Activated CD4-positive, alpha-beta T cell treated with anti-CD3 and anti-CD28 coated beads, Interleukin-2, Interleukin-4, amounts not matched to agents 100 ng/mL and 50 ng/mL, durations not matched to agents 16 hours and 8 hours (primary cell): ENCODE measurements around the gene RAB33B.
"Not testable (repeated sequence)": the region's sequence is repeated elsewhere in the genome, so short reads cannot be mapped to it uniquely, and the experiment has no call there.

Experiments used
- DNase-seq: peaks from one replicate; pipeline ENCODE4 v3.0.0-alpha.2; 2020; ENCODE audit warnings: low spot score

RAB33B gene

DNA sequence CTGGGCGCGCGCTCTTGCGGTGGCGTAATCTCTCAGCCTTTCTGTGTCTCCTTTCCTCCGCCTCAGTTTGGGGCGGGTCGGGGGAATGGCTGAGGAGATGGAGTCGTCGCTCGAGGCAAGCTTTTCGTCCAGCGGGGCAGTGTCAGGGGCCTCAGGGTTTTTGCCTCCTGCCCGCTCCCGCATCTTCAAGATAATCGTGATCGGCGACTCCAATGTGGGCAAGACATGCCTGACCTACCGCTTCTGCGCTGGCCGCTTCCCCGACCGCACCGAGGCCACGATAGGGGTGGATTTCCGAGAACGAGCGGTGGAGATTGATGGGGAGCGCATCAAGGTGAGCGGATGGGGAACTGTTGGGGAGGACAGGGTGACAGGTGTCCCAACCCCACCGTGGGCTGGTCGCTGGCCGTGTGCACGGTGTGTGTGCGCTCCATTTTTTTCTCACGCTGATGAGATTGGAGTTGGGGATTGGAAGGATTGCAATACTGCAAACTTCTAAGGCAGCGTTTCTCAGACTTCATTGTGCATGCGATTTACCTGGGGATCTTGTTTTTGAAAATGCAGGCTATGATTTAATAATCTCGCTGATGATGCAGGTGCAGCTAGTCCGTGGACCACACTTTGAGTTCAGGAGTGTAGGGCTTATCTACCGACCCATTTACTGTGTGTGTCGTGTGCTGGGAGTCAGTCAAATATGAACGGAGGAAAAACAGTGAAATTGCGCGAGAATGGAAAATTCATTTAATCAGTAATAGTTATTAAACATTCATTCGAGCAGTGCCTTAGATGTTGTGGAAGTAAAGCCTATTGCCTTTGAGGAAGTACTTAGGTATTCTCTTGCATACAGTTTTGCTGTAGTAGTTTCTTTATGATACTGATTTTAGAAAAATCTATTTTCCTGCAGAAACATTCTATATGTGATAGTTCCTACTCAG, at the start of gene RAB33B:
Gene RAB33B (plus strand): TSS at position 11 of the 935 bp plus-strand sequence. CDS start 75 bp downstream, at position 86.
- DNase-seq = no peak

DNA sequence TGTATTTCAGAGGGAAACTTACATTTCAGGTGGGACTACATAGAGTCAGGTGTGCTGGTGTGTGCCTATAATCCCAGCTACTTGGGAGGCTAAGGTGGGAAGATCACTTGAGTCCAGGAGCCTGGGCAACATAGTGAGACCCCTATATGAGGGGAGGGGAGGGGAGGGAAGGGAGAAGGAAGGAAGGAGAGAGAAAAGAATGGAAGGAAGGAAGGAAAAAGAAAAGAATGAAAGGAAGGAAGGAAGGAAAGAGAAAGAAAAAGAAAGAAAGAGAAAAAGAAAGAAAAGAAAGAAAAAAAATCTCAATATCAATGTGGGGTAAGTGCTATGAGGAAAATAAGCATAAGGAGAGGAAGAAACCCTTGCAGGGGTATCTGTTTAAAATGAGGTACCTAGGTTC, 43.6 kb upstream of the RAB33B start:
- DNase-seq = no peak

DNA sequence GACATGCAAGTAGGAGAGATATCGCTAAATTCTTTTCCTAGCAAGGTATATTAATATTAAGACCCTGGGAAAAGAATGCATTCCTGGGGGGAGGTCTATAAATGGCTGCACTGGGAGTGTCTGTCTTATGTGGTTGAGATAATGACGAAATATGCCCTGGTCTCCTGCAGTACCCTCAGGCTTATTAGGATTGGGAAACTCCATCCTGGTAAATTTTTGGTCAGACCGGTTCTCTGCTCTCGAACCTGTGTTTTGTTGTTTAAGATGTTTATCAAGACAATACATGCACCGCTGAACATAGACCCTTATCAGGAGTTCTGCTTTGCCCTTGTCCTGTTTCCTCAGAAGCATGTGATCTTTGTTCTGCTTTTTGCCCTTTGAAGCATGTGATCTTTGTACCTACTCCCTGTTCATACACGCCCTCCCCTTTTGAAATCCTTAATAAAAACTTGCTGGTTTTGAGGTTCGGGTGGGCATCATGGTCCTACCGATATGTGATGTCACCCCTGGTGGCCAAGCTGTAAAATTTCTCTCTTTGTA, 39.2 kb upstream of the RAB33B start:
- not testable (repeated sequence) for DNase-seq

DNA sequence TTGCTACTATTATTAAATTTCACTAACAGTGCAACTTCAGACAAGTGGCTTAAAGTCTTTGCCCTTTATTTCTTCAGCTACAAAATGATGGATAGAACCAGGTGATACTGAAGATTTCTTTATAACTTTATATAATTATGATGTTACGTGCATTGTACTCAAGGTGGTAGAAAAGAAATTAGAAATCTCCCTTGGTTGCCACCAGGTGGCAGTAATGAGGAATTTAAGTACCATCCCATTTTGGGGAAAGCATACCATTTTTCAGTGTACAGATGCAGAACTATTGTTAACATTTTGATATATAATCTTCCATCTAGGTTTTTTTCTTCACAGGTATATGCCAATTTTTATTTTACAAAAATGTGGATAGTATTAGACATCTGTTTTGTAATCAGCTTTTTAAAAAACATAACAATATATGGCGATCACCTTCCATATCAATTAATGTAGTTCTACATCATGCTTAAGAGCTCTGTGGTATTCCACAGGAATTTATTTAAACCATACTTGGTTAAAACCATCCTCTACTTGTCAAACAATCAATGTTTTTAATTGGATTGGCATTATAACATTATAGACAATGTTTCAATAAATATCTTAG, 37.7 kb upstream of the RAB33B start:
- peak; percentile 34 for DNase-seq

DNA sequence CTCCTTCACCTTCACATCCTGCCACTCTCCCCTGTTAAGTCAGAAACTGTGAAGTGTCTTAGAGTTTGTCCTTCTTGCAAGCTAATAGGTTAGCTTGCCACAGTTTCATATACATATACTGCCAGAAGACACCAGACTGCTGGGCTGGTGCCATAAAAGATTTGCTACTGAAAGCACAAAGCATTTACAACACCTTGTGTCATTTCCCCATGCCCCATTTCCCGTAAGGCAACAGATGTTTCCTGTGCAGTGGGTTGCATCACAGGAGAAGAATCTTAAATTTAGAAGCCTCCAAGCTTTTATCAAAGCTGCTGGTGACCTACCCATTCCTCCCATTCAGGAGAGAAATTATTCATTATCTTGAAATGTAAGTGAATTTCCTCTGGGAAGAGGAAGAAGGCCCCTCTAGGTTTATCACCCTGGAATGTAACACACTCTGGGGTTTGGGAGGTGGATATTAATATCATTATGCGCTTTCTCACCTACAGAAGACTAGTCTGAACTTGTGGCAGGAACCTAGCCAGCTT, 34.5 kb upstream of the RAB33B start:
- peak; percentile 22 for DNase-seq

DNA sequence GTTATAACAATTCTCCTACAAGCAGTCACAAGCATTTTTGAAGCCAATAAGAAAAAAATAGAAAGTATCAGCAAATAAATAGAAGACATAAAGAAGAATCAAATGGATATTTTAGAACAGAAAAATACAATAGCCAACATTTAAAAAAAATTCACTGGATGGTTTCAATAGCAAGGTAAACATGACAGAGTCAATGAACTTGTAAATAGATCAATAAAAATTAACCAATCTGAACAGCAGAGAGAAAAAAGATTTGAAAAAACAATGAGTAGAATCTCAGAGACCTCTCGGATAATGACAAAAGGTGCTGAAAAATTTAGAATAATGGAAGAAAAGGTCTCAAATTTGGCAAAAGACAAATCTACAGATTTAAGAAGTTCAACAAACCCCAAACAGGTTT, 33.3 kb upstream of the RAB33B start:
- no peak for DNase-seq

DNA sequence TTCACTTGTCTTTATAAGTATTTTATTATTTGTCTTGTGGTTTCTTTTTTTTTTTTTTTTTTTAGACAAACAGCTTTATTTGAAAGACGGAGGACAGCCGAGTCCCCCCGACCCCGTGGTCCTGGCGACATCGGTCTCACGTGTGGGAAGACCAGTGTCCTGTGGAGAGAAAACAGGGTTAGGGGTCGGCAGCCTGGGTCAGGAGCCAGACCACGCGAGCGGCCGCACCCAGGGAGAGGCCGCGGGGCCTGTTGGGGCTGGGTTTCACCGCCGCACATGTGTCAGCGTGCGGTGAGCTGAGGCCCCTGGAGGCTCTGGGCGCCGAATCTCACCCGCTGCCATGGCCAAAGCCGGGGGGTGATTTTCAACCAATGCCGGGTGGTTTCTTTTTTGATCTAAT, 17.8 kb upstream of the RAB33B start:
- DNase-seq = no peak

DNA sequence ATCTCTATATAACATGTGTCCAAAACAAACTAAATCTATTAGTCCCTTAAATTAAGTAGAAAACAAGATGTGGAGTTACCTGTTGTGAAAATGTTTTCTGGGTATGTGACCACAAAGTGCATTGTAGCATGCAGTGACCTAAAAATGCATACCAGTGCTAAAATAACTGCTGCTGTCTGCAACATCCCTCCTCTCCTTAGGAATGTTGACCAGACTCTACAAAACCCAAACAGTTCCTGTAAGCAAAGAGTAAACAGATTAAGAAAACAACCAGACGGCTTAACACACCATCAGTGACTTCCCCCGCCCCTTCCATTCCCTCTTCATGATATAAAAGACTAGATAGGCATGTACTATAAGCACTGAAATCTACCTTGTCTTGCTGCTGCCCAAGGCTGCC, 15.8 kb upstream of the RAB33B start:
- DNase-seq = no peak

DNA sequence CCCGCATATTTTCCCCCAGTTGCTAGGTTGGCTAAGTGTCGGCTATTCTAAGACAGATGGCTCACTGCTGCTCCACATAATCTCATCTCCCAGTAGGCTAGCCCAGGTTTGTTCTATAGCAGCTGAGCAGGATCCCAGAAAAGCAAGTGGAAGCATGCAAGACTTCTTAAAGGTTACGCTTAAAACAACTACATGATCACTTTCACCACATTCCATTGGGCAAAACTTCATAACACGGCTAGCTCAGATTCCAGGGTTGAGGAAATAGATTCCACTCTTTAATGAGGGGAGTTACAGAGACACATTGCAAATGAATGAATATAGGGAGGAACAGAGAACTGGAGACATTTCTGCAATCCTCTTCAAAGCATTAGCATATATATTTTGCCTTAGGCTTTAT, 12.9 kb upstream of the RAB33B start:
- no peak for DNase-seq

DNA sequence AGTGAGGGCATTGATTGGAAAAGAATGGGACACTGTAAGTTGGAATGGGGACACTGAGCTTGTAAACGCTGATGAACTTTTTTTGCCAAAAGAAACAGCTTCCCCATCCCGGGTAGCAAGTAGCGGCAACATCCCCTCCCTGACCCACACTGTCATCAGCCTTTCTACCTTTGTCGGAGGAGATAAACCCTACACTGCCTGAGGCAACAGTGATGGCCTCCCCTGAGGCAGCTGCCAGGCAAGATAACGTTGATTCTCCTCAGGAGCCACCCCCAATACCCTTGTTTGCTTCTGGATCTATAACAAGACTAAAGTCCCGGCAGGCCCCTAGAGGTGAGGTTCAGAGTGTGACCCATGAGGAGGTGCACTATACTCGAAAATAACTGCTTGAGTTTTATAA, 10.3 kb upstream of the RAB33B start:
- DNase-seq = no peak

DNA sequence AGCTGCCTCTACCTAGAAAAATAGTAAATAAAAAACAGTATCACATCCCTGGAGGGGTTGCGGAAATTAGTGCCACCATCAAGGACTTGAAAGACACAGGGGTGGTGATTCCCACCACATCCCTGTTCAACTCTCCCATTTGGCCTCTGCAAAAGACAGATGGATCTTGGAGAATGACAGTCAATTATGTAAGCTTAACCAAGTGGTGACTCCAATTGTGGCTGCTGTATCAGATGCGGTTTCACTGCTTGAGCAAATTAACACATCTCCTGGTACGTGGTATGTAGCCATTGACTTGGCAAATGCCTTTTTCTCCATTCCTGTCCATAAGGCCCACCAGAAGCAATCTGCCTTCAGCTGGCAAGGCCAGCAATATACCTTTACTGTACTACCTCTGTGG, 9.0 kb upstream of the RAB33B start:
- DNase-seq = not testable (repeated sequence)

DNA sequence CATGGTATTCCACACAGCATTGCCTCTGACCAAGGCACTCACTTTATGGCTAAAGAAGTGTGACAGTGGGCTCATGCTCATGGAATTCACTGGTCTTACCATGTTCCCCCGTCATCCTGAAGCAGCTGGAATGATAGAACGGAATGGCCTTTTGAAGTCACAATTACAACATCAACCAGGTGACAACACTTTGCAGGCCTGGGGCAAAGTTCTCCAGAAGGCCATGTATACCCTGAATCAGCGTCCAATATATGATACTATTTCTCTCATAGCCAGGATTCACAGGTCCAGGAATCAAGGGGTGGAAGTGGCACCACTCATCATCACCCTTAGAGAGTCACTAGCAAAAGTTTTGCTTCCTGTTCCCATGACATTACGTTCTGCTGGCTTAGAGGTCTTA, 6.8 kb upstream of the RAB33B start:
- DNase-seq = not testable (repeated sequence)

DNA sequence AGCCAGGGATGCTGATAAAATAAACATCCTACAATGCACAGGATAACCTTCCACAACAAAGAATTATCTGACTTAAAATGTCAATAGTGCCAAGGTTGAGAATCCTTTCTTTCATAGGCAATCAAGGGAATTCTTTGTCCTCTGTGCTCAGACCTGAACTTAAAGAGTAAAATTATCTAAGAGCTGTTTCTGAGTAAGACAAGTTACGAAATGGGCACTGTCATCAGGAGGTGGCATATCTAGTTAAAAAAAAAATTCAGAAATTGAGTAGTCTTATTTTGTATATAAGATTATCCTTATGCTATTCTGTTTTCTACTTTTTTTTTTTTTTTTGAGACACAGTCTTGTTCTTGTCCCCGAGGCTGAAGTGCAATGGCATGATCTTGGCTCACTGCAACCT, 3.3 kb upstream of the RAB33B start:
- DNase-seq = no peak

DNA sequence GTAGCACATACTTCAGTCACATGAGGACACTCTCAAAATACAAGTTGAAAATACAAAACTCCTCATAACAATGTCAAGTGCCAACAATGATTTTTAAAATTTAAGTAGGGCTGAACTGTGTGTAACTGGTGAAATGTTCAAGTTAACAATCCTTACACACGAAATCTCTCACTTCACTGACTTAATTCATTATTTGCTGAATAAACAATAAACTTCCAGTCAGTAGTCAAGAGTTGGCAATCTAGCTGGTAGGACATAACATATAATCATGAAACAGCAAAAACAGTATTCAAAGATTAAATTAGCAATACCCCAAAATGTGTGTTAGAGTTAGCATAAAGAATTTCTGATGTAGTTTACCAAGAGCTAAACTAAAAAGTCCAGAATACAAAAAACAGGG, 1.9 kb upstream of the RAB33B start:
- no peak for DNase-seq

DNA sequence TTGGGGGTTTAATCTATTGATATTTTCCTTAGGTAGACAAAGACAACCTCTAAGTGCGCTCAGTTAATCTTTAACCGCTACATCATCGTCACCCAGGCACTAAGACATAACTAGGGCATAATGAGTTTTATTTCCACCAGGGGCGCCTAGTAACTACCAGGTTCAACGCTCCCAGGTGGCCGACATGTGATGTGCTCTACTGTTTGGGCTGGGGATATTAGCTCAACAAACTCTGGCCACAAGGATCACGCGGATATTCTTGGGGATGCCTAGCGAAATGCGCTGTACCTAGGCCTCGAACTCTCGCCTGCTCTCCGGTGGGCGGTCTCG, 915 bp upstream of the RAB33B start:
- peak; percentile 76 for DNase-seq

DNA sequence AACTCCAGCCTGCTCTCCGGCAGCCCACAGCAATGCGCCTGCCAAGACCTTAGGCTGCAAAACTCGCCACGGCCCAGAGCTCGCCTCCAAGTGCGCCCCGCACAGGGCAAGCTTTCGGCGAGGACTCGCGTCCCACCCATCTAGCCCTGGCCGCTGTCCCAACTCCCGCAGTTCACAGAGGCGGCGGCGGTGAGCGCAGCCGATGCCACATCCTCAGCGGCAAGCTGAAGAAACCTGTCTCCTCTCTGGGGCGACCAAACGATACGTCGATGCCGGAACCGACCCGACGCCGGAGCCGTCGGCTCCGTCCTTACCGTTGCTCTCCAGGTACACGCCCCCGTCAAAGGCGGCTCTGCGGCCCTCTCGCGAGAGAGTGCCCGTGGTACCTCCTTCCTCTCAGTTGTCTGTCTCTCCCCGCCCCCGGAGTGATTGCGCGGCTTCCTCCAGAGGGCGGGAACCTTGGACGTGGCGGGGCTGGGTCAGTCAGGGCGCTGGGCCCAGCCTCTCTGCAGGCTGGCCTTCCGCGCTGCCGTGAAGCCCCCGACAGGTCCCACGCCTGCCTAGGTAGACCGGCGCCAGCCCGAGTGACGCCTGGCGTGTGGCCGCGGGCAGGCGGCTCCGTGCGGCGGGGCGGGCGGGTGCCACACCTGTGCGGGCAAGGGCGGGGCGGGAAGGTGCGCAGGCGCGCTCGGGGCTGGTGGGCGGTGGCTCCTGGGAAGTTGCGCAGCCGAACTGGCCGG, 380 bp upstream of the RAB33B start:
- DNase-seq = peak; percentile 97

DNA sequence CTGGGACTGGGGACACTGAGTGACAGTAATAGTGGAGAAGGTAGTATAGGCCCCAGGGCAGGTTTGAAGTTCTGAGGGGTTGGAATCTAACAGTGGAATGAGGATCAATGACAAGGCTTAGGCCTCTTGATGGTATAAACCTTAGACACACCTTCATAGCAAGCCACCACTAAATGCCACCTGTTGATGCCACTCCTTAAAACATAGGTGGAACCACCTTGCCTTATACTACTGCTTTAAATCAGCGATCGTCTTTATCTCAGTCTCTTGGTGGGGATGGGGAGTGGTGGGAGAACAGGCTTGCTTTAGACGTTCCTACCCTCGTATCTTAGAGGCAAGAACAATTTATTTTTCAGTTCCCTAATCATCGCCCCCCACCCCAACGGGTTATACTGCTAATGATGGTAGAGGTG, 1.2 kb downstream of the RAB33B start:
- no peak for DNase-seq

DNA sequence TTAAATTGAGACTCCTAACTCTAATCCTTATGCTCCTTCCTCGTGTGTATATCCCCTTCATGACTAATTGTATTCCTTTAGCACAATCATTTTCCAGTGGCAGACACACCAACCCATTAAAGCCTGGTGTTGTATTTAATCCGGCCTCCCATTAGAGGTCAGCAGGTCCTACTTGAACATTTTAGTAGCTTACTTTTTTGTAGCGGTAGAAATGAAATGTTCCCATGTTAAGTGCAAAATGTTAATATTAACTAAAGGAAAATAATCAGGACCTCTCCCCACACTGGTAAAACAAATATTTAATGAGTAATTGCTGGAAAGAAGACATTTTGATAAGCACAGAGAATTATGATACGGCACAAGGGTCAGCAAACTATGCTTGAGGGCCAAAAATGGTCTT, 3.4 kb downstream of the RAB33B start:
- DNase-seq = no peak

DNA sequence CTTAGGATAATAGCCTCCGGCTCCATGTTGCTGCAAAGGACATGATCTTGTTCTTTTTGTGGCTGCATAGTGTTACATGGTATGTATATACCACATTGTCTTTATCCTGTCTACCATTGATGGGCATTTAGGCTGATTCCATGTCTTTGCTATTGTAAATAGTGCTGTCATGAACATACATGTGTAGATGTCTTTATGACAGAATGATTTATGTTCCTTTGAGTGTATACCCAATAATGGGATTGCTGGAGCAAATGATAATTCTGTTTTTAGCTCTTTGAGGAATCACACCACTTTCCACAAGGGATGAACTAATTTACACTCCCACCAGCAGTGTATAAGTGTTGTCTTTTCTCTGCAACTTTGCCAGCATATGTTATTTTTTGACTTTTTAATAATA, 4.6 kb downstream of the RAB33B start:
- DNase-seq = no peak

DNA sequence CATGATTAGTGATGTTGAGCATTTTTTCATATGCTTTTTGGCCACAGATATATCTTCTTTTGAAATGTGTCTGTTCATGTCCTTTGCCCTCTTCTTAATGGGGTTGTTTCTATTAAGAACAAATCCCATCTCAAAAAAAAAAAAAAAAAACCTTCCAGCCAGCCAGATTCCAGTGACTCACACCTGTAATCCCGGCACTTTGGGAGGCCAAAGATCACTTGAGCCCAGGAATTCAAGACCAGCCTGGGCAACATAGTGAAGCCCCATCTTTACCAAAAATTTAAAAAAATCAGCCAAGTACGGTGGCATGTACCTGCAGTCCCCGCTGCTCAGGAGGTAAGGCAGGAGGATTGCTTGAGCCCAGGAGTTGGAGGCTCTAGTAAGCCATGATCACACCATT, 5.1 kb downstream of the RAB33B start:
- no peak for DNase-seq

DNA sequence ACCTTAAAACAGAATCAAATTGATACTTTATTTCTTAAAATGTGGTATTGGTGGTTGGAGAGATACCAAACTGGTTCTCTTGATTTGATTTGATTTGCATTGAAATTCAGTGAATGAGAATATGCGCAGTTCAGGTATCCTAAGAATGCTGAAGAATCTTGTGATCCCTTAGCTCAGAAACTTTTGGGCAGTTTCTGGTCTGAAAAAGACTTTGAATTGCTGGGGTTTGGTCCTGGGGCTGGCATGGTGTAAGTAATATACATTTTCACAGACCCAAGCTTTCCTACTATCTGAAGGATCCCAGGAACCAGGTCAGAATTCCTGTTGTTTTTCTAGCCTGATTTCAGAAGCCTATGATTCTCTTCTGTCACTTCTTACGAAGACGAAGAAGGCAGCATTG, 6.6 kb downstream of the RAB33B start:
- no peak for DNase-seq

DNA sequence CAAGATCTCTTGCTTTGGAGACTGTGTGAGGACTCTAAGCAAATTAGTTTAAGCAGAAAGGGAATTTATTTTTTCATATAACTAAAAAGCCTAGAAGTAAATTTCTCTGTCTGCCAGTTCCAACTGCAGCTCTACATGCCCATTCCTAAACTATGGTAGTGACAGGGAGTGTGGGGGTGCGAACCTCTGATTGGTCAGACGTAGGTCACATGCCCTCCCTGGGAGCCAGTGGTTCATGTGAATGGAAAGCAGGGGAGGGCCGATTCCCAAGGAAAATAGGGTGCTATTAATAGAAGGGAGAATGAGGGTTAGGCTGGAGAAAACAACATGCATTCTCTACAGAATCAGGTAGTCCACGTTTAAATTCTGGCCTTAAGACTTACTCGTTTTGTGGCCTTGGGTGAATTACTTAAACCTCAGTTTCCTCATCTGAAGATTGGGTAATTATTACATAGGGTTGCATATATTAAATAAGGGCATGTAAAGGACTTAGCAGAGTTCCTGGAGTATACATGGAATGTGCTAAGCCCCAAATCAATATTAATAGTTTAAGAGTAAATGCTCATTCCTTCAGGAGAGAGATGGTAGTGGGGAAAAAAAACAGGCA, 7.2 kb downstream of the RAB33B start:
- DNase-seq = no peak
